Mesothelial cell of epicardium (in vitro differentiated cells): Measurements from ENCODE around the gene COL23A1. TPM values are rescaled to one million over a fixed set of nuclear protein-coding genes. Genes with fewer than 3 reads are reported as not detected.

Experiments
- DNase-seq, 2 experiments: peaks; one replicate each; pipeline ENCODE4 v3.0.0; 2021; ENCODE audit warnings: low spot score in 2 of 2; ENCODE audit not compliant: unreplicated experiment in 2 of 2
- H3K27ac Mint-ChIP-seq: 2 replicates; pipeline ENCODE4 v1.8.0; 2021; ENCODE audit warnings: mixed read lengths
- H3K27me3 Mint-ChIP-seq: 2 replicates; pipeline ENCODE4 v1.8.0; 2021; ENCODE audit warnings: low read depth, mixed read lengths
- H3K36me3 Mint-ChIP-seq: 2 replicates; pipeline ENCODE4 v1.8.0; 2021; ENCODE audit warnings: mixed read lengths
- H3K4me1 Mint-ChIP-seq: 2 replicates; pipeline ENCODE4 v1.8.0; 2021; ENCODE audit warnings: mixed read lengths
- H3K4me3 Mint-ChIP-seq: 2 replicates; pipeline ENCODE4 v1.8.0; 2021; ENCODE audit warnings: mild to moderate bottlenecking, moderate library complexity, mixed read lengths
- H3K9me3 Mint-ChIP-seq: 2 replicates; pipeline ENCODE4 v1.8.0; 2021; ENCODE audit warnings: mixed read lengths
- CTCF ChIP-seq: fragments of 200-600 bp; sonication (generic); IDR thresholded peaks from one replicate; pipeline ENCODE4 v1.5.0; 2021; ENCODE audit warnings: antibody characterized with exemption; ENCODE audit not compliant: unreplicated experiment
- total RNA-seq: library from RNA; stranded (reverse); gene quantifications from 3 replicates; pipeline ENCODE4 v1.2.1, GENCODE V29; 2021

The COL23A1 gene
- total RNA-seq, 1 donor from 2014 or later: 13.6 TPM

GRCh38 chr5:178272591-178272990 lies 317.6 kb downstream of the COL23A1 start:
- no peak for TF ChIP-seq CTCF
- Mint-ChIP-seq H3K27ac (no peak overlapping the region), H3K27me3 (peaks cover 4% of the 10 kb centered on the region), H3K4me3 (no peak overlapping the region), H3K9me3 (peaks cover 6% of the 10 kb centered on the region), H3K36me3 (no peaks in the 10 kb centered on the region), H3K4me1 (no peaks in the 10 kb centered on the region)
- no peak for DNase-seq

GRCh38 chr5:178271726-178272479 lies 318.3 kb downstream of the COL23A1 start:
- DNase-seq: no peak
- peaks cover 6% of the 10 kb centered on the region for H3K9me3 Mint-ChIP-seq
- TF ChIP-seq CTCF: no peak
- no peak overlapping the region for H3K27ac Mint-ChIP-seq
- H3K4me1 Mint-ChIP-seq: no peaks in the 10 kb centered on the region
- H3K27me3 Mint-ChIP-seq: no peaks in the 10 kb centered on the region
- H3K36me3 Mint-ChIP-seq: no peaks in the 10 kb centered on the region
- no peak overlapping the region for H3K4me3 Mint-ChIP-seq

GRCh38 chr5:178271231-178271630 lies 319.0 kb downstream of the COL23A1 start:
- peaks cover 6% of the 10 kb centered on the region for H3K9me3 Mint-ChIP-seq
- H3K4me3 Mint-ChIP-seq: no peak overlapping the region
- H3K36me3 Mint-ChIP-seq: no peaks in the 10 kb centered on the region
- DNase-seq: no peak
- no peaks in the 10 kb centered on the region for H3K4me1 Mint-ChIP-seq
- H3K27ac Mint-ChIP-seq: no peak overlapping the region
- no peaks in the 10 kb centered on the region for H3K27me3 Mint-ChIP-seq
- TF ChIP-seq CTCF: no peak

- H3K4me3 Mint-ChIP-seq: no peak overlapping the region
- no peaks in the 10 kb centered on the region for H3K27me3 Mint-ChIP-seq
- H3K27ac Mint-ChIP-seq: no peak overlapping the region
- H3K36me3 Mint-ChIP-seq: no peaks in the 10 kb centered on the region
- no peaks in the 10 kb centered on the region for H3K9me3 Mint-ChIP-seq
- DNase-seq: no peak
- no peak for TF ChIP-seq CTCF
- no peaks in the 10 kb centered on the region for H3K4me1 Mint-ChIP-seq
Measured at GRCh38 chr5:178269499-178269898, 320.7 kb downstream of the COL23A1 start.

- Mint-ChIP-seq H3K4me3 (no peak overlapping the region), H3K27me3 (no peaks in the 10 kb centered on the region), H3K36me3 (no peaks in the 10 kb centered on the region), H3K9me3 (no peaks in the 10 kb centered on the region), H3K27ac (no peak overlapping the region), H3K4me1 (no peaks in the 10 kb centered on the region)
- no peak for DNase-seq
- TF ChIP-seq CTCF: no peak
Measured at GRCh38 chr5:178267876-178268275, 322.3 kb downstream of the COL23A1 start.
